HepG2 (cell line): Measurements from ENCODE around the gene NRL. TPM values are rescaled to one million over a fixed set of nuclear protein-coding genes. Genes with fewer than 3 reads are reported as not detected.

Experiments used
- CBX2 ChIP-seq, 2 experiments: fragments of 200-600 bp in 1 of 2; sonication (generic); formaldehyde crosslinking in 1 of 2; IDR thresholded peaks; 2 replicates each; pipeline versions ENCODE4 v1.7.0 to v1.8.1; 2018 to 2022; ENCODE audit warnings: low read depth in 2 of 2, low read length in 1 of 2, mild to moderate bottlenecking in 1 of 2, missing genetic modification reagents in 1 of 2
- CREM ChIP-seq, 2 experiments: sonication (generic) in 1 of 2; formaldehyde crosslinking in 1 of 2; IDR thresholded peaks; 2 replicates each; pipeline versions ENCODE4 v1.4.0 to v1.6.1; 2016 to 2020; ENCODE audit warnings: antibody characterized with exemption in 1 of 2, mild to moderate bottlenecking in 1 of 2, missing genetic modification reagents in 1 of 2
- DR1 ChIP-seq: sonication (generic); formaldehyde crosslinking; IDR thresholded peaks from 2 replicates; pipeline ENCODE4 v1.8.0; 2021; ENCODE audit warnings: mild to moderate bottlenecking, missing genetic modification reagents, inconsistent platforms
- FOXP1 ChIP-seq, 2 experiments: fragments of 450-650 bp in 1 of 2; IDR thresholded peaks; 2 replicates each; pipeline ENCODE4 v1.6.1; 2017 to 2018; ENCODE audit warnings: antibody characterized with exemption in 1 of 2
- KDM1A ChIP-seq: IDR thresholded peaks from 2 replicates; pipeline ENCODE4 v1.6.1; 2016; ENCODE audit warnings: missing compliant biosample characterization
- MEIS1 ChIP-seq: sonication (generic); formaldehyde crosslinking; IDR thresholded peaks from 2 replicates; pipeline ENCODE4 v1.9.0; 2021; ENCODE audit warnings: mild to moderate bottlenecking, missing genetic modification reagents, moderate library complexity, borderline replicate concordance
- POLR2A ChIP-seq, 2 experiments: IDR thresholded peaks; 2 replicates each; pipeline ENCODE4 v1.6.1; 2011; ENCODE audit warnings: low read depth in 2 of 2, low read length in 2 of 2, mild to moderate bottlenecking in 1 of 2, moderate library complexity in 1 of 2; ENCODE audit not compliant: insufficient read depth in 1 of 2
- PRMT3 ChIP-seq: sonication (generic); formaldehyde crosslinking; IDR thresholded peaks from 2 replicates; pipeline ENCODE4 v1.8.1; 2022; ENCODE audit warnings: low read depth, mild to moderate bottlenecking, moderate library complexity, missing genetic modification reagents, borderline replicate concordance
- REL ChIP-seq: sonication (generic); formaldehyde crosslinking; conservative IDR thresholded peaks from 2 replicates; pipeline ENCODE4 v1.8.0; 2022; ENCODE audit warnings: mild to moderate bottlenecking, missing genetic modification reagents, moderate library complexity
- RFXANK ChIP-seq: IDR thresholded peaks from 2 replicates; pipeline ENCODE4 v1.6.1; 2016
- RNF219 ChIP-seq: sonication (generic); formaldehyde crosslinking; IDR thresholded peaks from 2 replicates; pipeline ENCODE4 v1.5.0; 2020; ENCODE audit warnings: mild to moderate bottlenecking, missing genetic modification reagents
- ZNF138 ChIP-seq: sonication (generic); formaldehyde crosslinking; IDR thresholded peaks from 2 replicates; pipeline ENCODE4 v1.5.0; 2020; ENCODE audit warnings: mild to moderate bottlenecking, low read depth, missing genetic modification reagents
- ZNF333 ChIP-seq: sonication (generic); formaldehyde crosslinking; IDR thresholded peaks from 2 replicates; pipeline ENCODE4 v1.4.0; 2020; ENCODE audit warnings: mild to moderate bottlenecking, missing genetic modification reagents, borderline replicate concordance
- ZNF543 ChIP-seq: sonication (generic); formaldehyde crosslinking; IDR thresholded peaks from 2 replicates; pipeline ENCODE4 v1.4.0; 2020; ENCODE audit warnings: mild to moderate bottlenecking, missing genetic modification reagents
- ZNF567 ChIP-seq: sonication (generic); formaldehyde crosslinking; IDR thresholded peaks from 2 replicates; pipeline ENCODE4 v1.8.1; 2023; ENCODE audit warnings: mild to moderate bottlenecking, missing genetic modification reagents, borderline replicate concordance
- polyA plus RNA-seq, 8 experiments: library from polyadenylated mRNA; depleted of rRNA in 3 of 8; stranded (reverse) in 7 of 8; unstranded in 1 of 8; fragments of >200 nt; fragmentation: Illumina TruSeq in 4 of 8; extraction: Trizol in 4 of 8; gene quantifications; 2 replicates each; pipeline versions ENCODE4 v1.2.1 to v1.2.3, GENCODE V29; 2011 to 2016; ENCODE audit warnings: low read depth in 4 of 8, missing spikeins in 1 of 8, mixed read lengths in 1 of 8; ENCODE audit not compliant: insufficient read depth in 1 of 8
- total RNA-seq, 5 experiments: library from RNA; depleted of rRNA; stranded (reverse); fragments of >200 nt; fragmentation: Illumina TruSeq; extraction: Trizol; gene quantifications; 2 replicates each; pipeline ENCODE4 v1.2.3, GENCODE V29; 2016; ENCODE audit warnings: low read depth in 1 of 5
- TF ChIP-seq, protein P1 (sequence below): sonication (generic); formaldehyde crosslinking; IDR thresholded peaks from 2 replicates; pipeline ENCODE4 v1.9.0; 2021; ENCODE audit warnings: missing genetic modification reagents, borderline replicate concordance
- TF ChIP-seq, protein P2 (sequence below): sonication (generic); formaldehyde crosslinking; IDR thresholded peaks from 2 replicates; pipeline ENCODE4 v1.4.0; 2020; ENCODE audit warnings: mild to moderate bottlenecking, missing genetic modification reagents, borderline replicate concordance

The NRL gene
- total and polyA plus RNA-seq, 2 of the 13 experiments (the other 11 are each of a cell fraction or from before 2014, with no cell fraction given) = 2.5 to 4.7 TPM

- TF ChIP-seq RNF219 (CRISPR knock-in tag) = no peak
- no peak for TF ChIP-seq ZNF138
- TF ChIP-seq REL (CRISPR knock-in tag) = no peak
- TF ChIP-seq PRMT3 (CRISPR knock-in tag) = no peak
- TF ChIP-seq POLR2A (IDR thresholded peaks at IDR 0.05; ENCODE audit: insufficient read depth in 1 of 2, low read depth in 2 of 2, low read length in 2 of 2) = peak in 1 of 2 experiments; percentile 33; a peak in 1 of 4 replicates
- TF ChIP-seq, protein P1, sequence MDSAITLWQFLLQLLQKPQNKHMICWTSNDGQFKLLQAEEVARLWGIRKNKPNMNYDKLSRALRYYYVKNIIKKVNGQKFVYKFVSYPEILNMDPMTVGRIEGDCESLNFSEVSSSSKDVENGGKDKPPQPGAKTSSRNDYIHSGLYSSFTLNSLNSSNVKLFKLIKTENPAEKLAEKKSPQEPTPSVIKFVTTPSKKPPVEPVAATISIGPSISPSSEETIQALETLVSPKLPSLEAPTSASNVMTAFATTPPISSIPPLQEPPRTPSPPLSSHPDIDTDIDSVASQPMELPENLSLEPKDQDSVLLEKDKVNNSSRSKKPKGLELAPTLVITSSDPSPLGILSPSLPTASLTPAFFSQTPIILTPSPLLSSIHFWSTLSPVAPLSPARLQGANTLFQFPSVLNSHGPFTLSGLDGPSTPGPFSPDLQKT (CRISPR knock-in tag) = no peak
- no peak for TF ChIP-seq CBX2 (IDR thresholded peaks at IDR 0.05; ENCODE audit: low read depth, low read length)
- TF ChIP-seq CBX2 (CRISPR knock-in tag; IDR thresholded peaks at IDR 0.05; ENCODE audit: low read depth) = peak; percentile 98; the same call in 1 of the 2 replicates
- no peak for TF ChIP-seq ZNF333 (CRISPR knock-in tag)
- no peak for TF ChIP-seq FOXP1 (IDR thresholded peaks at IDR 0.05)
- no peak for TF ChIP-seq FOXP1 (CRISPR knock-in tag; IDR thresholded peaks at IDR 0.05)
- TF ChIP-seq ZNF567 (CRISPR knock-in tag) = peak; percentile 98
- no peak for TF ChIP-seq ZNF543 (CRISPR knock-in tag)
- TF ChIP-seq DR1 = no peak; the same call in 1 of the 2 replicates
- no peak for TF ChIP-seq CREM (IDR thresholded peaks at IDR 0.05)
- TF ChIP-seq CREM (CRISPR knock-in tag; IDR thresholded peaks at IDR 0.05) = 0 out of 2 replicates have a peak, but pooled peaks have one; percentile 7
- TF ChIP-seq RFXANK = no peak
- TF ChIP-seq, protein P2, sequence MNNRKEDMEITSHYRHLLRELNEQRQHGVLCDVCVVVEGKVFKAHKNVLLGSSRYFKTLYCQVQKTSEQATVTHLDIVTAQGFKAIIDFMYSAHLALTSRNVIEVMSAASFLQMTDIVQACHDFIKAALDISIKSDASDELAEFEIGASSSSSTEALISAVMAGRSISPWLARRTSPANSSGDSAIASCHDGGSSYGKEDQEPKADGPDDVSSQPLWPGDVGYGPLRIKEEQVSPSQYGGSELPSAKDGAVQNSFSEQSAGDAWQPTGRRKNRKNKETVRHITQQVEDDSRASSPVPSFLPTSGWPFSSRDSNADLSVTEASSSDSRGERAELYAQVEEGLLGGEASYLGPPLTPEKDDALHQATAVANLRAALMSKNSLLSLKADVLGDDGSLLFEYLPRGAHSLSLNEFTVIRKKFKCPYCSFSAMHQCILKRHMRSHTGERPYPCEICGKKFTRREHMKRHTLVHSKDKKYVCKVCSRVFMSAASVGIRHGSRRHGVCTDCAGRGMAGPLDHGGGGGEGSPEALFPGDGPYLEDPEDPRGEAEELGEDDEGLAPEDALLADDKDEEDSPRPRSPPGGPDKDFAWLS (CRISPR knock-in tag) = no peak
- TF ChIP-seq MEIS1 (CRISPR knock-in tag) = no peak
- TF ChIP-seq KDM1A = 0 out of 2 replicates have a peak, but pooled peaks have one; percentile 38
Observed at GRCh38 chr14:24080888-24081738, 33.6 kb downstream of the NRL start (continued).
